SK-N-SH treated with all-trans-retinoic acid at 6 μM for 48 hours (cell line): ENCODE measurements around the gene LMNTD2.

ENCODE experiments used
- PPARA ChIP-seq: fragments of 250-450 bp; sonication (Bioruptor Pico); IDR thresholded peaks from 2 replicates; pipeline ENCODE4 v1.5.0; 2020; ENCODE audit warnings: mild to moderate bottlenecking, borderline replicate concordance
- ZFP3 ChIP-seq: fragments of 250-450 bp; sonication (Bioruptor Pico); IDR thresholded peaks from 2 replicates; pipeline ENCODE4 v1.5.0; 2020; ENCODE audit warnings: mild to moderate bottlenecking, moderate library complexity
- TF ChIP-seq, protein P1 (sequence below): fragments of 250-450 bp; sonication (Bioruptor Pico); IDR thresholded peaks from 2 replicates; pipeline ENCODE4 v1.8.0; 2020; ENCODE audit warnings: mild to moderate bottlenecking, moderate library complexity, borderline replicate concordance

DNA sequence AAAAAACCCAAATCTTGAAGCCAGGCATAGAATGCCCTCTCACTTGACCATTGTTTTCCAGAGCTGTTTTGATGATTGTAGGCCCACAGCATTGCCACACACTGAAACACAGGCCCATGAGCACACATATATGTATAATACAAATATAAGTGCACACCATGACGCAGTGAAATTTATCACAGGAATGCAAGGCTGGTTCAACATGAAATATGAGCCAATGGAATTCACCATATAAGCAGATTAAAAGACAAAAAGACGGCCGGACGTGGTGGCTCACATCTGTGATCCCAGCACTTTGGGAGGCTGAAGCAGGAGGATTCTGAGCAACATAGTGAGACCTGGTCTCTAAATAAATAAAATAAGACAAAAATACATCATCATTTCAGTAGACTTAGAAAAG, 44.1 kb downstream of the LMNTD2 start:
- TF ChIP-seq, protein P1, sequence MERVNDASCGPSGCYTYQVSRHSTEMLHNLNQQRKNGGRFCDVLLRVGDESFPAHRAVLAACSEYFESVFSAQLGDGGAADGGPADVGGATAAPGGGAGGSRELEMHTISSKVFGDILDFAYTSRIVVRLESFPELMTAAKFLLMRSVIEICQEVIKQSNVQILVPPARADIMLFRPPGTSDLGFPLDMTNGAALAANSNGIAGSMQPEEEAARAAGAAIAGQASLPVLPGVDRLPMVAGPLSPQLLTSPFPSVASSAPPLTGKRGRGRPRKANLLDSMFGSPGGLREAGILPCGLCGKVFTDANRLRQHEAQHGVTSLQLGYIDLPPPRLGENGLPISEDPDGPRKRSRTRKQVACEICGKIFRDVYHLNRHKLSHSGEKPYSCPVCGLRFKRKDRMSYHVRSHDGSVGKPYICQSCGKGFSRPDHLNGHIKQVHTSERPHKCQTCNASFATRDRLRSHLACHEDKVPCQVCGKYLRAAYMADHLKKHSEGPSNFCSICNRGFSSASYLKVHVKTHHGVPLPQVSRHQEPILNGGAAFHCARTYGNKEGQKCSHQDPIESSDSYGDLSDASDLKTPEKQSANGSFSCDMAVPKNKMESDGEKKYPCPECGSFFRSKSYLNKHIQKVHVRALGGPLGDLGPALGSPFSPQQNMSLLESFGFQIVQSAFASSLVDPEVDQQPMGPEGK (CRISPR knock-in tag) = no peak
- no peak for TF ChIP-seq ZFP3
- TF ChIP-seq PPARA (CRISPR knock-in tag) = no peak
